CD14-positive monocyte (primary cell): ENCODE data around the gene SQSTM1. TPM values are rescaled to one million over a fixed set of nuclear protein-coding genes. Genes with fewer than 3 reads are reported as not detected.

Experiments
- DNase-seq, 3 donors: peaks; one replicate each; pipeline ENCODE4 v3.0.0-alpha.2; 2011 to 2022
- H2AFZ ChIP-seq: 2 replicates; pipeline ENCODE4 v1.6.0; 2012; ENCODE audit warnings: mild to moderate bottlenecking, low read depth, low read length, inconsistent platforms; ENCODE audit not compliant: insufficient read depth, poor library complexity, severe bottlenecking
- H3K27ac ChIP-seq, 2 donors: 1 replicate in 1 of 2; 2 replicates in 1 of 2; pipeline ENCODE4 v1.5.1; 2012 to 2013; ENCODE audit warnings: low read length in 2 of 2, control low read depth in 1 of 2, inconsistent platforms in 1 of 2, low read depth in 1 of 2, mild to moderate bottlenecking in 1 of 2
- H3K27me3 ChIP-seq, 2 donors: one replicate each; pipeline versions ENCODE4 v1.6.0 to v1.6.1; 2011 to 2013; ENCODE audit warnings: low read length in 2 of 2; ENCODE audit not compliant: control insufficient read depth in 2 of 2, insufficient read depth in 2 of 2
- H3K36me3 ChIP-seq, 2 donors: replicated peaks in 1 of 2; 1 replicate in 1 of 2; 2 replicates in 1 of 2; pipeline versions ENCODE4 v1.5.1 to v1.6.1; 2012 to 2013; ENCODE audit warnings: low read length in 2 of 2, control low read depth in 1 of 2, inconsistent platforms in 1 of 2, mild to moderate bottlenecking in 1 of 2; ENCODE audit not compliant: insufficient read depth in 2 of 2, control insufficient read depth in 1 of 2
- H3K4me1 ChIP-seq, 2 donors: 1 replicate in 1 of 2; 2 replicates in 1 of 2; pipeline versions ENCODE4 v1.5.1 to v1.6.1; 2012 to 2013; ENCODE audit warnings: low read length in 2 of 2, control low read depth in 1 of 2, inconsistent platforms in 1 of 2, mild to moderate bottlenecking in 1 of 2, moderate library complexity in 1 of 2; ENCODE audit not compliant: insufficient read depth in 2 of 2, control insufficient read depth in 1 of 2
- H3K4me2 ChIP-seq: replicated peaks from 2 replicates; pipeline ENCODE3; 2012; ENCODE audit warnings: low read length, moderate library complexity, mild to moderate bottlenecking; ENCODE audit not compliant: poor library complexity, severe bottlenecking; ENCODE audit errors: extremely low read depth
- H3K4me3 ChIP-seq, 3 experiments: fragments of 200-600 bp in 1 of 3; sonication (generic) in 1 of 3; replicated peaks in 1 of 3; 1 replicate in 2 of 3; 2 replicates in 1 of 3; pipeline ENCODE4 v1.5.1; 2011 to 2013; ENCODE audit warnings: low read length in 3 of 3, mild to moderate bottlenecking in 3 of 3, control low read depth in 2 of 3, low read depth in 2 of 3, inconsistent platforms in 1 of 3, moderate library complexity in 1 of 3
- H3K79me2 ChIP-seq: 2 replicates; pipeline ENCODE4 v1.6.0; 2012; ENCODE audit warnings: mild to moderate bottlenecking, control low read depth, inconsistent platforms, low read length, moderate library complexity; ENCODE audit not compliant: insufficient read depth
- H3K9ac ChIP-seq: 2 replicates; pipeline ENCODE4 v1.6.0; 2017; ENCODE audit warnings: low read length, mild to moderate bottlenecking; ENCODE audit not compliant: insufficient read depth, poor library complexity, severe bottlenecking
- H3K9me3 ChIP-seq, 2 donors: replicated peaks in 1 of 2; 1 replicate in 1 of 2; 2 replicates in 1 of 2; pipeline versions ENCODE4 v1.5.1 to v1.6.1; 2012 to 2013; ENCODE audit warnings: low read length in 2 of 2, control low read depth in 1 of 2; ENCODE audit not compliant: control insufficient read depth in 1 of 2, insufficient read depth in 1 of 2
- H4K20me1 ChIP-seq: 2 replicates; pipeline ENCODE4 v1.6.0; 2012; ENCODE audit warnings: mild to moderate bottlenecking, low read length, control low read depth, moderate library complexity; ENCODE audit not compliant: insufficient read depth
- H3K27ac Mint-ChIP-seq, 7 donors: one replicate each; pipeline ENCODE4 v1.8.0; 2020; ENCODE audit warnings: mild to moderate bottlenecking in 7 of 7, mixed read lengths in 7 of 7, moderate library complexity in 6 of 7, inconsistent platforms in 2 of 7
- H3K27me3 Mint-ChIP-seq, 3 donors: one replicate each; pipeline ENCODE4 v1.8.0; 2021 to 2022; ENCODE audit warnings: low read depth in 3 of 3, mild to moderate bottlenecking in 3 of 3, mixed read lengths in 3 of 3, moderate library complexity in 3 of 3, inconsistent platforms in 1 of 3
- H3K36me3 Mint-ChIP-seq, 2 donors: one replicate each; pipeline ENCODE4 v1.8.0; 2020; ENCODE audit warnings: mixed read lengths in 2 of 2, inconsistent platforms in 1 of 2, mild to moderate bottlenecking in 1 of 2
- H3K4me1 Mint-ChIP-seq: one replicate; pipeline ENCODE4 v1.8.0; 2020; ENCODE audit warnings: mild to moderate bottlenecking, mixed read lengths
- H3K4me3 Mint-ChIP-seq, 2 donors: one replicate each; pipeline ENCODE4 v1.8.0; 2020; ENCODE audit warnings: mild to moderate bottlenecking in 2 of 2, mixed read lengths in 2 of 2, moderate library complexity in 1 of 2
- H3K9me3 Mint-ChIP-seq, 7 donors: one replicate each; pipeline ENCODE4 v1.8.0; 2020 to 2022; ENCODE audit warnings: mixed read lengths in 7 of 7, mild to moderate bottlenecking in 6 of 7, moderate library complexity in 6 of 7, inconsistent platforms in 2 of 7
- WGBS: methylation state at CpG from one replicate; pipeline ENCODE4 v1.1.5; 2013; ENCODE audit warnings: missing lambda C conversion rate; ENCODE audit not compliant: insufficient coverage; 5-methylcytosine and 5-hydroxymethylcytosine counted together
- intact Hi-C, 2 donors: fragments of 100-400 bp; cut with micrococcal nuclease; formaldehyde crosslinking; loops; one replicate each; pipeline versions ENCODE4 v1.15.0 to v1.15.1; 2023
- polyA plus RNA-seq, 3 donors: library from polyadenylated mRNA; depleted of rRNA in 1 of 3; unstranded in 2 of 3; stranded (reverse) in 1 of 3; fragments of 300-500 nt in 2 of 3; fragments of >200 nt in 1 of 3; fragmentation: Illumina TruSeq in 2 of 3; gene quantifications; 1 replicate in 2 of 3; 2 replicates in 1 of 3; pipeline ENCODE4 v1.2.3, GENCODE V29; 2012 to 2021
- TF ChIP-seq, protein P1 (sequence below): fragments of 200-600 bp; IDR thresholded peaks from one replicate; pipeline ENCODE4 v1.8.0; 2022; ENCODE audit warnings: antibody characterized with exemption, mild to moderate bottlenecking

The SQSTM1 gene
- polyA plus RNA-seq, 3 donors, result 182 to 312 (median 275) TPM

DNA sequence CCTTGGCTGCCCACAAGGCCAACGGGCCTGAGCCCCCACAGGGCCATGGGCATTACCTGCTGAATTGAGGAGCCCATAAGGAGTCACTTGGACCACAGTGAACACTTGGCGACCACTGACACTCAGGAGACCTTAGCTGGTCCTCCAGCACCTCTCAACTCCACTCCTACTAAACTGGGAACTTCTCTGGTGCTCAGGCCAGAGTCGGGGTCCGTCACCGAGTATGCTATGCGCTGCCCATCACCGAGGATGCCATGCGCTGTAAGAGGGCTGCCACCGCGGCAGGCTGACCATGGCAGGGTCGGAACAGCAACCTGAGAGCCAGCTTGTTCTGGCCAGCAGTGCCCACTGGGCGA, 600 bp upstream of the SQSTM1 start:
- Mint-ChIP-seq H3K36me3 (peaks cover 34 to 39% of the 10 kb centered on the region in 2 donors), H3K4me3 (peak overlapping the region; percentile 78 to 82), H3K9me3 (peaks cover 0 to 3% (median 0%) of the 10 kb centered on the region in 7 donors), H3K27me3 (peaks cover 9 to 18% (median 18%) of the 10 kb centered on the region in 3 donors), H3K27ac (peak overlapping the region; percentile 89 to 96 (median 95)), H3K4me1 (peaks cover 56% of the 10 kb centered on the region)
- H4K20me1 ChIP-seq, result peaks cover 43% of the 10 kb centered on the region
- intact Hi-C loops, result loop anchor here (2.0 to 10.0 kb wide), 4 partner anchors 13 to 195 kb away; partner anchors contain the start of genes HNRNPH1 (in 1 of the 2) and MGAT4B (in 1 of the 2)
- H3K4me2 ChIP-seq, result peak overlapping the region; percentile 96
- TF ChIP-seq, protein P1, sequence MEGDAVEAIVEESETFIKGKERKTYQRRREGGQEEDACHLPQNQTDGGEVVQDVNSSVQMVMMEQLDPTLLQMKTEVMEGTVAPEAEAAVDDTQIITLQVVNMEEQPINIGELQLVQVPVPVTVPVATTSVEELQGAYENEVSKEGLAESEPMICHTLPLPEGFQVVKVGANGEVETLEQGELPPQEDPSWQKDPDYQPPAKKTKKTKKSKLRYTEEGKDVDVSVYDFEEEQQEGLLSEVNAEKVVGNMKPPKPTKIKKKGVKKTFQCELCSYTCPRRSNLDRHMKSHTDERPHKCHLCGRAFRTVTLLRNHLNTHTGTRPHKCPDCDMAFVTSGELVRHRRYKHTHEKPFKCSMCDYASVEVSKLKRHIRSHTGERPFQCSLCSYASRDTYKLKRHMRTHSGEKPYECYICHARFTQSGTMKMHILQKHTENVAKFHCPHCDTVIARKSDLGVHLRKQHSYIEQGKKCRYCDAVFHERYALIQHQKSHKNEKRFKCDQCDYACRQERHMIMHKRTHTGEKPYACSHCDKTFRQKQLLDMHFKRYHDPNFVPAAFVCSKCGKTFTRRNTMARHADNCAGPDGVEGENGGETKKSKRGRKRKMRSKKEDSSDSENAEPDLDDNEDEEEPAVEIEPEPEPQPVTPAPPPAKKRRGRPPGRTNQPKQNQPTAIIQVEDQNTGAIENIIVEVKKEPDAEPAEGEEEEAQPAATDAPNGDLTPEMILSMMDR, result no peak
- no peaks in the 10 kb centered on the region for H3K9me3 ChIP-seq
- H3K4me3 ChIP-seq, result peak overlapping the region; percentile 87 to 99 (median 87)
- H3K9ac ChIP-seq, result peak overlapping the region; percentile 100
- peaks cover 27 to 28% of the 10 kb centered on the region in 2 donors for H3K36me3 ChIP-seq
- WGBS, result 42% methylated on average over 12 of the region's 12 CpGs
- H3K27ac ChIP-seq, result peak overlapping the region; percentile 90 to 98
- H3K4me1 ChIP-seq, result peaks cover 51 to 69% of the 10 kb centered on the region in 2 donors
- H2AFZ ChIP-seq, result peak overlapping the region; percentile 42
- no peak for DNase-seq
- H3K27me3 ChIP-seq, result no peaks in the 10 kb centered on the region
- peaks cover 49% of the 10 kb centered on the region for H3K79me2 ChIP-seq

DNA sequence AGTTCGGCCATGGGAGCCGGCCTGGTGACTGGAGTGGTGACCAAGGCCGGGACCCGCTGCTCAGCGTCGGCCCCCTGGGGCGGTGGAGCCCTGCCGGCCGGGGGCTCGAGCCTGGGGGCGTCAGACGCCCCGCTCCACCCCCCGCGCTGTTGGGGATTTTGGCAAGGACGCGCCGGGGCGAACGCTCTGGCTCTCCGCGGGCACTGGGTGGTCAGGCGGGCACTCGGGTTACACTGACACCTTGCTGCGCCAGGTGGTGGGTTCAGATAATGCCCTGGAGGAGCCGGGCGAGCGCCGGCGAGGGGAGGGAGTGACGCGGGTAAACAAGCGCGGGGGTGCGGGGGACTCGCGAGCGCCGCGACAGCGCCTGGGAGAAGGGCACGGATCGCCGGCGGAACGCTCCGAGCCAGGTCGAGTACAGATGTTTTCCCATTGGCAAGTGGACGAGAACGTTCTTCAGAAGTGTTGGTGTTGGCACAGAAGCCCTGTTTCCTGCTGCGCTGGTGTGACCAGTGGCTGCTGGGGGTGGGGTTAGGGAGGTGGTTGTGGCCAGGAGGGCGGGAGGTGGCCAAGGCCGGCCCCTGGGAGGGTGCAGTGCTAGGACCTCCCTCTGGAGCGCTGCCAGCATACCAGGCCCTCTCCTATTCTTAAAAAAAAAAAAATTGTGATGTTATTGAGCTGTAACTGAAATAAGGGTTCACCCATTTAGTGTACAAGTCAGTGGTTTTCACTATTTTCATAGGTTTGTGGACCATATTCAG, 773 bp downstream of the SQSTM1 start:
- Histone ChIP-seq H3K36me3 (peaks cover 41 to 42% of the 10 kb centered on the region in 2 donors), H2AFZ (peak overlapping the region; percentile 41), H3K4me1 (peaks cover 49 to 68% of the 10 kb centered on the region in 2 donors), H3K27ac (peak overlapping the region; percentile 90 to 98), H3K9ac (peak overlapping the region; percentile 100), H3K27me3 (no peaks in the 10 kb centered on the region), H3K9me3 (no peaks in the 10 kb centered on the region), H3K4me3 (peak overlapping the region; percentile 87 to 99 (median 87)), H3K79me2 (peaks cover 59% of the 10 kb centered on the region), H4K20me1 (peaks cover 57% of the 10 kb centered on the region), H3K4me2 (peak overlapping the region; percentile 96)
- peaks cover 63% of the 10 kb centered on the region for H3K4me1 Mint-ChIP-seq
- H3K27ac Mint-ChIP-seq, result peak overlapping the region; percentile 96 to 99 (median 98)
- H3K36me3 Mint-ChIP-seq, result peaks cover 43 to 48% of the 10 kb centered on the region in 2 donors
- intact Hi-C loops, result loop anchor here (2.0 to 10.0 kb wide), 4 partner anchors 15 to 197 kb away; partner anchors contain the start of genes HNRNPH1 (in 1 of the 2) and MGAT4B (in 1 of the 2)
- WGBS, result under 1% methylated on average over 50 of the region's 54 CpGs
- peaks cover 0 to 3% (median 0%) of the 10 kb centered on the region in 7 donors for H3K9me3 Mint-ChIP-seq
- H3K4me3 Mint-ChIP-seq, result peak overlapping the region; percentile 93 to 94
- DNase-seq, result peak; percentile 79 to 90 (median 86)
- H3K27me3 Mint-ChIP-seq, result peaks cover 6 to 12% (median 9%) of the 10 kb centered on the region in 3 donors
- TF ChIP-seq, protein P1, result peak; percentile 22
